HCT116 (cell line): ENCODE results near the gene FRMD3.

Source experiments
- CTCF ChIP-seq, 3 experiments: fragments of 200-600 bp in 1 of 3; sonication (generic) in 1 of 3; IDR thresholded peaks in 2 of 3; conservative IDR thresholded peaks in 1 of 3; 2 replicates each; pipeline ENCODE4 v1.5.1; 2012 to 2017; ENCODE audit warnings: low read depth in 2 of 3, low read length in 2 of 3, antibody characterized with exemption in 1 of 3, borderline replicate concordance in 1 of 3, control low read depth in 1 of 3, mild to moderate bottlenecking in 1 of 3, mixed read lengths in 1 of 3, mixed run types in 1 of 3, moderate library complexity in 1 of 3; ENCODE audit not compliant: insufficient read depth in 1 of 3
- EZH2phosphoT487 ChIP-seq: fragments of 200-600 bp; IDR thresholded peaks from 2 replicates; pipeline ENCODE4 v1.6.1; 2018; ENCODE audit warnings: antibody characterized with exemption, borderline replicate concordance
- POLR2AphosphoS5 ChIP-seq: IDR thresholded peaks from 2 replicates; pipeline ENCODE4 v1.6.1; 2011; ENCODE audit warnings: mild to moderate bottlenecking, low read depth, low read length, moderate library complexity
- SP1 ChIP-seq: IDR thresholded peaks from 2 replicates; pipeline ENCODE4 v1.6.1; 2012; ENCODE audit warnings: low read depth

- TF ChIP-seq CTCF (IDR thresholded peaks at IDR 0.05 in 2 of 3, conservative IDR thresholded peaks at IDR 0.05 in 1 of 3; ENCODE audit: borderline replicate concordance in 1 of 3, insufficient read depth in 1 of 3, low read depth in 2 of 3, low read length in 2 of 3): no peak
- no peak for TF ChIP-seq EZH2phosphoT487
- no peak for TF ChIP-seq SP1
- no peak for TF ChIP-seq POLR2AphosphoS5
These were observed 224.4 kb downstream of the FRMD3 start for GRCh38 chr9:83313781-83314180.
